Measurements from ENCODE around the gene LDB2.

The LDB2 gene

GRCh38 chr4:16682975-16683374 is 215.5 kb downstream of the LDB2 start:
- no peak for DNase-seq

DNA sequence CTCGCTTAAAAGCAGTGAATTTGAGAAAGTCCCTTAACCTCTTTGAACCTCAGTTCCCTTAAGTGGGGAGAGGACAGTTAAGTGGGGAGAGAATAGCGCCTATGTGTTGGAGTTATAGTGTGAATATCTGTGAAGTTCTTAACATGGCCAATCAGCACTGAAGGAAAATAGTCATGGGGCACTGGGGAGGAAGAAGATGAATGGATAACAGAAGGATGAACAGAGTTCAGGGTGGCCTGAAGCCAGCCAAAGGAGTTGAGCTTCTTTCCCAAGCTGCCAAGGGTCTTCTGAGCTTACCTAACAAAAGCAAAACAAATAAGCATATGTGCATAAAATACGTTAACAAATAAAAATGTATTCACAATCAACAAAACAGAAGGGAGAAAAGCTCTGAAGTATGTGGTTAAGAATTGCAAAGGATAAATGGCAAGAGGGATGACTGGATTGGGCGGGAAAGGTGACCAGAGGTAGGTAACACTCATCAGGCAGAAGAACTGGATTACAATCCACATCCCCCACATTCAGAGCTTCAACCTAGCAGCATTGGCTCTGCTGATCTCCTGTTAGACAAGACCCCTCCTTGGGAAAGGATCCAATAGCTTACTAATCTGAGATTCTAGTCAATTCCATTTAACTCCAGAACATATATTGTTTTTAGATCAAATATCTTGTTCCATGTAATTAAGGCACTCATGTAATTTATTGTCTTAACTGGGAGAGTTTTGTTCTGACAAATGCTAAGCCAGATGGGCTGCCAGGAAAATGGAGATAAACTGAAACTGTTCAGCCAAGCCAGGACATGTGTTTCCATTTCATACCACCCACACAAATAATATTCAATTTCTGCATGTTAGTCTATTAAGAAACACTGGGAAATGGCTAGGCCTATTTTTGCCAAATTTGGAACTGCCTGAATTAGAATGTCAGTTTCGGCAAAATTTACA is 221.2 kb downstream of the LDB2 start:
- no peak for DNase-seq

GRCh38 chr4:16676230-16676770 is 222.1 kb downstream of the LDB2 start:
- DNase-seq: no peak

GRCh38 chr4:16674082-16674481 is 224.4 kb downstream of the LDB2 start:
- DNase-seq: no peak

- DNase-seq: no peak
These were observed 226.0 kb downstream of the LDB2 start for GRCh38 chr4:16672421-16672820.

DNA sequence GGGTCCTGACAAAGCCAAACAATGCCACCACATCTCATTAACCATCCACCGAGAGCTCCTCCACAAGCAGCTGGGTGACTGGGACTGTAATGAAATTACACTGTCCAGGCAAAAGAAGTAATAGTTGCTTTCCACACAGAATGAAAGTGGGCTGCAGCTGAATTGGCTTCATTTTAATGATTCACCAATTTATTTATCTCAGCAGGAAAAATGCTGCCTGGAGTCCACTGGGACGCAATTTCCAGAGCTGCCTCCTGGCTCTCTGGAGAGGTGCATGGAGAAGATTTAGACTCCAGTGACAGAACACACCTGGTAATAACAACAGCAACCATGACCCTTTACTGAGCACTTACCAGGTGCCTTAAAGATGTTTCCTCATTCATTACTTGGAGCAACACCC is 226.7 kb downstream of the LDB2 start:
- DNase-seq: no peak

DNA sequence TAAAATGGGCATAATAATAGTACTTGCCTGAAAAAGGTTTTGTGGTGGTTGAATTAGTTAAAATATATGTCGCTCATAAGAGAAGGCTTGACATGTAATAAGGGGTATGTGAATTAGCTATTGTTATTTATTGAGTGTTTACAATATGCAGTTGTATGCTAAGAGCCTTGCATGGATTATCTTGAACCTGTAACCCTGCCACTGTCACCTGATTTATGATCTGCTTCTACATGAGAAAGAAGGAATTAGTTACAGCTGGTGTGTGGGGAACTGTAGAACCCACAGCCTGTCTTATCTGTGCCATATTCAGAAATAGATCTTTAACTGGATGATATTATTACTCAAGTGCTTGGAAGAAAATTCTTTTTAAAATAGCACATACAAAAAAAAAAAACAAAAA is 227.7 kb downstream of the LDB2 start:
- no peak for DNase-seq

DNA sequence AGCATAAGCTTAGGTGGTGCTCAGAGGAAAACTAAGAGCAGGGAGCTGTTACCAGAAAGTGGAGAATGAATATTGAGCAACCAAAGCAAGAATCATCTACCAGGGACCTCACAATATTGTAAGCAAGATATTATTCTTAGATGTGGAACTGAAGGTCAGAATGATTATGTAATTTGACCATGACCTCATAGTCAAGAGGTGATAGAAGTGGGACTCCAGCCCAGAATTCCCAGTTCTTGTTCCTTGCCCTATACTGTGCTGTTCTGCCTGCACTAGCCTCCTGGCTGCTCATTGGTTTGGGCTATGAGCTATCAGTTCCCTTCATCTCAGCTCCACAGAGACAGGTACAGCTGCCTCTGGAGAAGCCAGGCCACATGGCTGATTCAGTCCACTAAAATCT is 229.4 kb downstream of the LDB2 start:
- no peak for DNase-seq

GRCh38 chr4:16668488-16668887 is 230.0 kb downstream of the LDB2 start:
- no peak for DNase-seq

DNA sequence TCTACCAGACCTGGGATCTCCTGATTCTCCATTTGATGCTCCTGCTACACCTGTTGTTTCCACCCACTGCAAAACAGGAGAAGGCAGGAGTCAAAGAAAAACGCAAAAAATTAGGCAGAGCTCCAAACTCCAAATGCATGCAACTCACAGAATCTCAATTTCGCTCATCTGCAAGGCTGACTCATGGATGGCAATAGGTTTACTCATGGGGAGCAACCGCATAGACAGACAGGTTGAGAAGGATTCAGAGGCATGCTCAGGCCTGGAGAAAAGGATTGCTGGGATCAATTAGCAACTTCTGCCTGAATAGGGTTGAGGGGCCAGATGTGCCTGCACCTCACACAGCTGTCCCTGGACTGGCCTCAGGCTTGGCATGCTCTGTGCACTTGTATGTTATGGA is 231.0 kb downstream of the LDB2 start:
- DNase-seq: no peak

DNA sequence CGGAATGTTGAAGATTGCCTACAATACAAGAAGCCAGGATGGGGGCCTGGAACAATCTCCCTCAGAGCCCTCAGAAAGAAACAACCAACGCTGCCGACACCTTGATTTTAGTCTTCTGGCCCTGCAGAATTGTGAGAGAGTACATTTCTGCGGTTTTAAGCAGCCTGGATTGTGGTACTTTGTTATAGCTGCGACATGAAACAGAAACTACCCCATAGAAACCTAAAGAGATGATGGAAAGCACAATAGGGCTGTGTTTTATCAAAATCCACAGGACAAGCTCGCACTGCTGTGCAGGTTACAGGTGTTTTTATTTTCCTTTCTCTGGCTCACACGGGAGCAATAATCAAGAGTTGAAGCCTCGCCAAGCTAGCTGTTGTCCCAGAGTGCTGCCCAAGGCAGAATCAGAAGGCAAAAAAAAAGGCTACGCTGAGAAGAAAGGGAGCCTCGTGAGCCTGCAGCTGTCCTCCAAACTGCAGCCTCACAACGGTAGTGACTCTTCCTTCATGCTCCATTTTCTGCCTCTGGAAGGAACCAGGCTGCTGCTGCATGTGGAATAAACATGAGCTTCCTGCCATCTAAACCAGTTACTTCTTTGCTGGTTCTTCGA is 232.4 kb downstream of the LDB2 start:
- no peak for DNase-seq

DNA sequence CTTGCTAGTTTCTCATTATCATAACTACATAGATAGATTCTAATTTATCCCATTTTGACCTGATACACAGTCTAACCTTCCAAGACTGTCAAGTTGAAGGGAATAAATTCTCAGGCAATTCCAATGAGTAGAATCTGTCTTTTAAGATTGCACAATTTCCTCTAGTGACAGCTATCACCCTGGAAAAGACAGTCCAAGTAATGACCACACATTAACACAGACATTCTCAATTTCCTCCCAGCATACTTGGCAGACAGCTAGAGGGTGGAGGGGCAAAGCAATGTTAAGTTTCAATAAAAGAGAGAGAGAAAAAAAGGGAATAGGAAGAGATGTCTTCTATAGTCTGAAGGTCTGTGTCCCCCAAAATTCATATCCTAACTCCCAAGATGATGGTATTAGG is 234.7 kb downstream of the LDB2 start:
- DNase-seq: no peak

GRCh38 chr4:16663307-16663706 is 235.1 kb downstream of the LDB2 start:
- DNase-seq: no peak

- no peak for DNase-seq
These were observed 236.6 kb downstream of the LDB2 start for GRCh38 chr4:16661813-16662212.

- DNase-seq: no peak
These were observed 237.8 kb downstream of the LDB2 start for GRCh38 chr4:16660656-16661055.

DNA sequence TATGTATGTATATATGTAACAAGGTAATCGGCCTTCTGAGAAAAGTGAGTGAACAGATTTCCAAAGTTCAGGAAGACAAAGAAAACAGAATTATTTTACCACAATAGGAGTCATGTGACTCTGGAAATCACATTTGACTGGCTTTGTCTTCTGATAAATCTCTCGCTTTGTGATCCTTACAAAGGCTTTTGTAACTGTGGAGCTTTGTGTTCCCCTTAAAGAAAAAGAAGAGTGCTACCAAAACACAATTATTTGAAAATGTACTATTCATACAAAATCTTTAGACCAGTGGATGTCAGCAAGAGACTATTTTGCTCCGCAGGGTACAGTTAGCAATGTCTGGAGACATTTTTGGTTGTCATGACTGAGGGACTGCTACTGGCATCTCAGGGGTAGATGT is 238.8 kb downstream of the LDB2 start:
- DNase-seq: no peak

GRCh38 chr4:16659079-16659478 is 239.4 kb downstream of the LDB2 start:
- no peak for DNase-seq

GRCh38 chr4:16658183-16658582 is 240.3 kb downstream of the LDB2 start:
- no peak for DNase-seq

GRCh38 chr4:16655111-16655510 is 243.3 kb downstream of the LDB2 start:
- no peak for DNase-seq

DNA sequence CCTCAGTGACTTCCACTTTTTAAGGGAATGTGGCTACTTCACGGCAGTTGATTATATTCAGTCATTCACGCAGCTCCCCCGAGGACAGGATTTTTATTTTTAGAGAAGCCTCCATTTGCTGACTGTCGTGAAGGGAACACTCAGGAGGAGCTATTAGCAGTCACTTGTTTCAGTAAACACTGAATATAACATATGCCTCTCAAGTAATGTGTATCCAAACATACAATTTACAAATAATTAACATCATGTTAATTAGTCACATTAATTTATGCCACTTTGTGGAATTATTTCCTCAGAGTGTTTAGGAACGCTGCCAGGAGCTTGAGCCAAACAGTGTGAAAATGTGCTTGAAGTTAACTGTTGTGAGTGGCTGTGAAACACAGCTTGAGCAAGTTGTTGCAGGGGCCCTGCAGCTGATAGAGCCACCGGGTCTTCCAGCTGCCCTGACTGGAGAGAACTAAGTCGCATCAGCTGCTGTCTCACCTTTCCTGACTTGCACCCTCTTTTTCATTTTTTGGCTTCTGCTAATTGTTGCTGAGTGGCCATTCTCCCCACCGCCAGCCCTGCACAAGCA is 245.6 kb downstream of the LDB2 start:
- DNase-seq: no peak

DNA sequence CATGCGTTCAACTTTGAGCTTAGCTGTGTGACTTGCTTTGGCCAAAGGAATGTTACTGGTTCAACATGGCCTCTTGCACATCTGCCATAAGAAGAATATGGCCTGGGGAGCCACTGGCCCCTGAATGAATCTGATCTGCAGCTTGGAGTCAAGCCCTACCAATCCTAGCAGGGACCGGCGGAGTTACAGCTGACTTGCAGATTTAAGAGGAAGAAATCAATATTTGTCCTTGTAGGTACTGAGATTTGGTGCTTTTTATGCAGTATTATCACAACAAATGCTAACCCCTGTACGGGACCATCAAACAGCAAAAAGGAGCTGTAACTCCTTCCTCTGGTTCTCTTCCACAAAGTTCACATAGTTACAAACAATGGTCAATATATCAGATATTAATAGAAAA is 252.0 kb downstream of the LDB2 start:
- no peak for DNase-seq

GRCh38 chr4:16643893-16644292 is 254.6 kb downstream of the LDB2 start:
- DNase-seq: no peak

- DNase-seq: no peak
These were observed 255.5 kb downstream of the LDB2 start for GRCh38 chr4:16642897-16643296.

GRCh38 chr4:16641971-16642370 is 256.5 kb downstream of the LDB2 start:
- DNase-seq: no peak
